ENCODE data around the gene TMEM132C. TPM values are rescaled to one million over a fixed set of nuclear protein-coding genes. Genes with fewer than 3 reads are reported as not detected.

The TMEM132C gene
- total and polyA plus RNA-seq, 2 of the 8 experiments (the other 6 are each of a cell fraction or from before 2014, with no cell fraction given), result 0.23 to 0.76 TPM

DNA sequence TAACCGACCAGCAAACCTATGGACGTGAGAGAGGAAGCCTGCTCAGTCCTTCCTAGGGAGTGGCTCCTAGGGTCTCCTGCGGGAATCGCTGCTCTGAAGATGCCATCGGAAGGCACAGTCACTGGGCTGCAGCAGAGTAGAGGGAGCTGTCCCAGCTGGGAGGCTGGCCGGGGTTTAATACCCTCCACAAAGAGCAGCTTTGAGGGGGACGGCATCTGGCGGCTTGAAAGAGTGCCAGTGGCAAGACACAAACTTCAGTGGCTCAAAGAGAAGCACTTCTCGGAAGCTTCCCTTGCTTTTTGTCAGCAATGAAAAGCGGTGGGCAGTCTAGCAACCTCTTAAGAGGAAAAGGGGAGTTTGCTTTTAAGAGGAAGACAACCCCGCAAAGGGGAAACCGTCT, 114.6 kb downstream of the TMEM132C start:
- Histone ChIP-seq H3K14ac (ENCODE audit: insufficient read length) (no peak overlapping the region), H4K5ac (ENCODE audit: insufficient read length, low read depth, low read length) (no peak overlapping the region), H2BK12ac (ENCODE audit: low read depth, low read length) (no peak overlapping the region), H3K4ac (replicated peaks; ENCODE audit: insufficient read length, low read depth, low read length) (no peak overlapping the region), H3K27me3 (replicated peaks in 1 of 4; ENCODE audit: control insufficient read depth in 3 of 4, extremely low read depth in 1 of 4, insufficient read depth in 3 of 4, low read length in 3 of 4) (peaks cover 0 to 10% (median 6%) of the 10 kb centered on the region in 4 experiments; a peak in 4 of 7 replicates), H3K56ac (replicated peaks; ENCODE audit: insufficient read length, low read depth, low read length) (no peak overlapping the region), H3K23ac (ENCODE audit: insufficient read length) (no peak overlapping the region), H3K4me2 (ENCODE audit: insufficient read depth in 1 of 2, low read depth in 2 of 2, low read length in 2 of 2) (0 out of 4 replicates have a peak overlapping the region, but pooled peaks of 1 of the 2 experiments have one; percentile 27), H3K18ac (ENCODE audit: extremely low read depth, low read length) (no peak overlapping the region), H2BK20ac (ENCODE audit: low read length) (no peak overlapping the region), H2BK5ac (ENCODE audit: low read depth, low read length) (no peak overlapping the region), H3K23me2 (ENCODE audit: low read depth, low read length) (0 out of 2 replicates have a peak, but pooled peaks cover 3% of the 10 kb centered on the region), H3K36me3 (ENCODE audit: control insufficient read depth in 2 of 4, insufficient read depth in 4 of 4, low read length in 3 of 4) (no peaks in the 10 kb centered on the region), H4K91ac (replicated peaks; ENCODE audit: insufficient read length, low read length) (no peak overlapping the region), H2BK15ac (ENCODE audit: low read length) (no peak overlapping the region), H3K79me1 (ENCODE audit: low read depth, low read length) (no peaks in the 10 kb centered on the region), H2BK120ac (replicated peaks; ENCODE audit: low read depth, low read length) (no peak overlapping the region), H4K8ac (ENCODE audit: extremely low read depth, insufficient read depth, low read length) (no peak overlapping the region), H3K27ac (ENCODE audit: low read depth, low read length) (no peak overlapping the region), H2AK5ac (ENCODE audit: low read depth, low read length) (no peak overlapping the region), H3K9ac (replicated peaks in 1 of 4; ENCODE audit: extremely low read depth in 1 of 4, low read depth in 3 of 4, low read length in 3 of 4) (no peak overlapping the region), H3K4me1 (replicated peaks in 1 of 4; ENCODE audit: control insufficient read depth in 3 of 4, insufficient read depth in 4 of 4, low read length in 3 of 4) (peaks cover 0 to 3% (median 1%) of the 10 kb centered on the region in 4 experiments; a peak in 2 of 7 replicates), H4K20me1 (replicated peaks in 1 of 2; ENCODE audit: control insufficient read depth in 1 of 2, insufficient read depth in 2 of 2, low read length in 2 of 2) (peaks cover 0 to 7% of the 10 kb centered on the region in 2 experiments), H3K9me3 (ENCODE audit: insufficient read depth in 2 of 2, low read depth in 1 of 2, low read length in 1 of 2) (no peaks in the 10 kb centered on the region), H3K4me3 (ENCODE audit: extremely low read depth in 1 of 4, insufficient read depth in 2 of 4, low read depth in 3 of 4, low read length in 4 of 4) (no peak overlapping the region), H2AFZ (ENCODE audit: low read length) (no peak overlapping the region), H3K79me2 (ENCODE audit: control insufficient read depth in 1 of 2, insufficient read depth in 2 of 2, low read length in 2 of 2) (no peaks in the 10 kb centered on the region)
- DNase-seq (ENCODE audit: low read depth in 1 of 2, low spot score in 2 of 2) (no peak), FAIRE-seq (no peak)
- POLR2A ChIA-PET (ENCODE audit: partially characterized antibody), result no interaction called here
- 0 out of 2 replicates have a peak, but pooled peaks have one; percentile 19 for TF ChIP-seq TBP (IDR thresholded peaks at IDR 0.05; ENCODE audit: low read depth, low read length)
- no peak for TF ChIP-seq CTCF (IDR thresholded peaks at IDR 0.05; ENCODE audit: control extremely low read depth in 1 of 3, insufficient read depth in 1 of 3, low read depth in 1 of 3, low read length in 3 of 3)
- 65% methylated on average over 12 of the region's 12 CpGs; no CpG with 5 or more reads in 1 of the 2 experiments for WGBS, 2 experiments (ENCODE audit: extremely low coverage in 1 of 2, insufficient coverage in 1 of 2, insufficient read length in 1 of 2, insufficient replicate concordance in 2 of 2, low coverage in 1 of 2, low lambda C conversion rate in 2 of 2, missing lambda C conversion rate in 1 of 2)
- CTCF ChIA-PET (ENCODE audit: partially characterized antibody), result interaction anchor here (0.8 to 4.7 kb wide), 6 partner anchors 16 to 169 kb away, joined by 3 to 35 read pairs (median 6); no protein-coding TSS in a partner anchor
